ENCODE data around the gene F13A1.
A peak's percentile ranks its signal among the peaks of the same experiment; 100 is the strongest.
"Not testable (repeated sequence)": the region's sequence is repeated elsewhere in the genome, so short reads cannot be mapped to it uniquely, and the experiment has no call there.

The F13A1 gene

DNA sequence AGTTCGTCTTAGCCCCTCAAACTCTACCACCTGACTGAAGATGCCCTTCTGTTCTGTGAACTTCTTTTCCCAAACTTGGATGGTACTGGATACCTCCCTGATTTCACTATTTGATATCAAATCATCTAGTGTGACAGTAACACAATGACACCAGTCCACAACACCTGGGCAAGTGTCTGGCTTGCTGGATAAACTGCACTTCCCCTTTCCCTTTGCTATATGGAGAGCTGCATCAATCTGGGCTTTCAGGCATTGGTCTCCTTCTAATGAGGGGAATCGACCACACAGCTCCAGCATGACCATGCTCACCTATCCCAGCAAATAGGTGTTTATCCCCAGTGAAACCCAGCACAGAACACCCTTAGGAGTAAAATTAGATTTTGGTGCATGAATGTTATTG is 3.1 kb downstream of the F13A1 start:
- DNase-seq, result no peak

DNA sequence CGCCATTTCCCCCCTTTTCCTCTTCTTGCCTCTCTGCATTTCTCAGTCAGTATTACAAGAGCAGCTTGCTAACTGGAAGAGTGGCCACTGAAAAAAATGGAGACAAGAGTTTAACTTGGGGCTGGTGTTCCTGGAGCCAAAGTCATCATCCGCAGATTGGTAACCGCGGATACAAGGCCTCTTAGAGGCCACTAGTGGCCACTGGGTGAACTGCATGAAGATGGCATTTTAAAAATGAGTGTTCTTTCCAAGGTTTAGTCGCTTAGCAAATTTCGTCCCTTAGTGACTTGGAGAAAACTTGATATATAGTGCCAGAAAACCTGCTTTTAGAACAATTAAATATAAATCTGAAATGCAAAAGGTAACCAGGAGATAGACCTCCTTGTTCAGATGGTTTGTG is 4.8 kb downstream of the F13A1 start:
- peak; percentile 37 for DNase-seq

DNA sequence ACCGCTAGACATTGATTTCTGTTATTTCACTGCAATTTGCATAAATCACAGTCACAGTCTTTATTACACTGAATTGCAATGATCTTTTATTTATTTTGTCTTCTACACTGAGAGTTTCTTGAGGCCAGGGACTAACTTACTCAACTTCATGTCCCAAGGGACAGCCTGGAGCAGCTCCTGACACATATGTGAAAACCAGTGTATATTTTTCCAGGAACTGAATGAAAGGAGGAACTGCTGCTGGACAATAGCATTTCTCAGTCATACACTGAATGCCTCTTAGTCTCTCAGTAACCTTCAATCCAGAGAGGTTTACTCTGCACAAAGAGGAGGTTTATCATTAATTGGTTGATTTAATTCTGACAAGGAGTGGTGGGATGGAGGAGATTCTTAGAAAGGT is 5.9 kb downstream of the F13A1 start:
- no peak for DNase-seq

DNA sequence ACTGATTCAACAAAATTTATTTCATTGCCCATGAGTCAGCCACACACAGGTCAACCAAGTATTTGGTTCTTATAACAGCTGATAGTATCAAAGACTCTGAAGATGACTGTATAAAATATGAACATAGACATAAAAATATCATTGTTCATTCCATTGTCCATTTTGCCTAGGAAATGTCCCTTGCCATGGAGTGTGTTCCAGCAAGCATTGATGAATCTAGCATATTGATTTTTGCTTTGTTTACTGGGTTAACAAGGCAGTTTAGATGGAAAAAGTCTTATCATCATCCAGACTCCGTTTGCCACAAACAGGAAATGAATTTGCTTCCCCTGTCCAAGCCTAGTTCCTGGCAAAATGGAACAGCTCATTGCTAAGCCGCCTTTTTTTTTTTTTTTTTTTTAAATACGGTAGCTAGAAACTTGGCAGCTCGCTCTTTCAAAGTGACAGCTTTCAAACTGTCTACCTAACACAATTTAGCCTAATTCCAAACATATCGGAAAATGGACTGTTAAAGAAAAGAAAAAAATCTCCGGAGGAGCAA is 7.5 kb downstream of the F13A1 start:
- DNase-seq, result no peak

DNA sequence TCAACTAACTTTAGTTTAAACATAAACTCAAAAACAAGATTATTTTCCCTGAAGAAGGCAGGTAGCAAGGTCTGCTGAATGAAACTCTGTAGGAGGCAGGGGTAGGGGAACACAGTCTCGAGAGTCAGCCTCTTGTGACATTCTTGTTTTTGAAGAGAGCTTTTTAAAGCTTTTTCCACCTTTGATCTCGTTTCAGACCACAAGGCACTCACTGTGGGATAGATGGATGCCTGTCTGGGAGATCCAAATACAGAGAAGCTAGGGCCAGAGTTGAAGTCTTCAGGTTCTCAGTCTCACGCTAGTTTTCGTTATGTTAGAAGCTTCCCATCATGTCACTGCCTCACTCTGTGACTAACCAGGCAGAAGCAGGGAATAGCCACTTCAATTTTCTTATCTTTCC is 14.9 kb downstream of the F13A1 start:
- no peak for DNase-seq

DNA sequence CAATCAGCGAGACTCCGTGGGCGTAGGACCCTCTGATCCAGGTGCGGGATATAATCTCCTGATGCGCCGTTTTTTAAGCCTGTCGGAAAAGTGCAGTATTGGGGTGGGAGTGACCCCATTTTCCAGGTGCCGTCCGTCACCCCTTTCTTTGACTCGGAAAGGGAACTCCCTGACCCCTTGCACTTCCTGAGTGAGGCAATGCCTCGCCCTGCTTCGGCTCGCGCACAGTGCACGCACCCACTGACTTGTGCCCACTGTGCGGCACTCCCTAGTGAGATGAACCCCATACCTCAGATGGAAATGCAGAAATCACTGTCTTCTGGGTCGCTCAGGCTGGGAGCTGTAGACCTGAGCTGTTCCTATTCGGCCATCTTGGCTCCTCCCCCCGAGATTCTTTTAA is 20.1 kb downstream of the F13A1 start:
- DNase-seq, result not testable (repeated sequence)

DNA sequence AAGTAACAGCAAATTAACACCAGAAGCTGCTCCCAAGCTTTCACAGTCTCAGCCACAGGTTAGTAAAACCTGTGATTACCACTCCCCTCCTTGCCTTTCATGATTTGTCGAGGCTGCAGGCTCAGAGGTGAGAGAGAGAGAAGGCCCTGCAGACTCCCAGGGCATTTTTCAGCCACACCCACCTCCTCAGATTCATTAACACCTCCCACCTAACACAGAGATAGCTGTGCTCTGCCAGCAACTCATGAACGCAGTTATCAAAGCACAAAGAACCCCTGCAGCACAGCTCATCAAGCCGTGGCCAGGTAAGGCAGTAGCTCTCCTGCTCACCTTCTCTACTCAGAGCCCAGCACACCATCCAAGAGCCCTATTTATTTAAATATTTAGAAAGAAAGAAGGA is 27.1 kb downstream of the F13A1 start:
- no peak for DNase-seq

DNA sequence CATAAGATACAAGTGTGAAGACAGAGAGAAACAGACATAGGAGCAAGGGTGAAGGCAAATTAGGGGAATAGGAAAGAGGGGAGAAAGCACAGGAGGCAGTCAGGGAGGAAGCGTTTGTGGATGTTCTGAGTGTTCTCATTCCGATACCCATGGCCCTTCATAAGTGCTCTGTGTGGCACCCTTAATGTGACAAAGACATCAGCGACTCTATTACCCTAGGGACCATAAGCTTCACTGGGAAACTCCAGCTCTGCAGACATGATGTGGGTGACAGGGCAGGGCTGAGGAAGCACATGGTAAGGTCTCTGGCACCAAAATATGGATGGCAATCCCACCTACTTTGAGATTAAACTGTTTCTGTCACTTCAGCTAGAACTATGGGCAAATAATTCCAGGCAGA is 33.0 kb downstream of the F13A1 start:
- no peak for DNase-seq

DNA sequence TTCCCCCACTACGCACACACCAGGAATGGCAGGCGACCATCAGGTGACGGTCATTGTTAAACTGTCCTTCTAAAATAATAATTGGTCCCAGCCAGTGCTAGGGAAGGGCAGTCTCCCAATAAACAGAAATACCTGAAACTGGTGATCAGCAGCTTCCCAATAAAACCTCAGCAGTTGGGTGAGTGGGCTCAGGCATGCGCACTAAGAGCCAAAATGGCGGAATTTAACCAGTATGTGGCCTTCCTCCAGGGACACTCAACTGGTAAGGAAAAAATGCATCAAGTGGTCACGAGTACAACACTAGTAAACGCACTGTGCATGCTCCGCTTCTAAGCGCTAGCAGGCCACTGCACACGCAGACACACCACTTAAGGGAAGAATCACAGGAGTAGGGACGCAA is 34.8 kb downstream of the F13A1 start:
- DNase-seq, result no peak

DNA sequence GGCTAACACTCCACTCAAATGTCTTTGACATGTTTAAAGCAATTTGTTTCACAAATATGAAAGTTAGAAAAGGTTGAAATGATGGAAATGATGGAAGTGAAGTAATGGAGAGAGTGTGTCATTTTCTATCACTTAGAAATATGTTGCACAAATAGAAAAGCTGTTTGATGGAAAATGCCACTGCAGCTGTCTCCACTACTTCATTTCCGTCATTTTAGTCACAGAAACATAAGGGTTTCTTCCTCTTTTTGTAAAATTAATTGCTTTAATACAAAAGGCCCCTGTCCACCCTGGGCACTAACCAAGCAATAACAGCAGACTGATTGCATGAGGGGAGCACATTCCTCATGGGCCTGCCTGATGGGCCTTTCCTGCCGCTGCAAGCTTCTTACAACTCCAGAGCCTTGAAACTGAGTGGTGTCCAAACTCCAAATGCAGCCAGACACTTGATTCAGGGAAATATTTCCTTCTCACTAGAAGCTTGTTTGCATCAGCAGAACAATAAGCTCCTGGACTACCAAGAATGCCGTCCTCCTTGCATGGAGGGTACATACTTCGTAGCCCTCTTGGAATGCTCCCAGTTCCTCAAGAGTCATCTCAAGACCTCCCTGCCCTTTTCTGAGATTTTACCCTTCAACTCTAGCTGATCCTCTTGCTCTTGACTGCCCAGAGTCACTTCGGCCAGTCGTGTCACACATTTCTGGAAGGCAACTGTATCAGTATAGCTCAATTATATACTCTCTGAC is 36.1 kb downstream of the F13A1 start:
- DNase-seq, result no peak

DNA sequence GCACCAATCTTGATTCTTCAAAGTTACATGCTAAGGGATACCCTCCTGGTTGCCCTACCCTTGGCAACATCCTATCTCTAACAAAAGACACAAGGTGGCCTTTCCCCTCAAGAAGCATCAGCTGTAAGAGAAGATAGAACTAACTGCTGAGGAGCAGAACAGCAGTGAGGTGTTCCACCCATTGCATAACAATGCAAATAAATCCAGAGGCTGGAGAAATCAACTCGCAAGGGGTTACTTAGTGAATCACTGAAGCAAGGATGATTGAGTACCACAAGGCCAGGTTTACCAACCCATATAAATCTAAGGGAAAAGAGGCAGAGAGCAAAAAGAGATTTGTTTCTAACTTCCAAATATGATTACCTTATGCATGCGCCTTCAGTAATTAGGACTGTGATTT is 36.7 kb downstream of the F13A1 start:
- no peak for DNase-seq

DNA sequence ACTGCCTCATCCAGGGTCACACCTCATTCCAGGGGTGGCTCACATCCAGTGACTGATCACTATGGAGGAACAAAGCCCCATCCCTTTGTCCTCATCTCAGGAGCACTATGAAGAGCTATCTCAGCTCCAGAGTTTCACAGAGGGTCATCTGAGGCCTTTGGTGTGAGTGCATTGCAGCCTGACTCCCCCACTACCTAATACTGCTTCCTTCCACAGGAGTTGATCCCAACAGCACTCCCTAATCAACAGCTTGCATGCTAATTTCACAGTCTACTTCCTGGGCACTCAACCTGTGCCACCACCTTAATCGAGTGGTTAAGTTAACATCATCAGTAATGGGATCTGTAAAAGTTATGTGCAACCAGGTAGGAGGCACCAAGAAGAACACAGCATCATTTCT is 37.7 kb downstream of the F13A1 start:
- DNase-seq, result no peak

DNA sequence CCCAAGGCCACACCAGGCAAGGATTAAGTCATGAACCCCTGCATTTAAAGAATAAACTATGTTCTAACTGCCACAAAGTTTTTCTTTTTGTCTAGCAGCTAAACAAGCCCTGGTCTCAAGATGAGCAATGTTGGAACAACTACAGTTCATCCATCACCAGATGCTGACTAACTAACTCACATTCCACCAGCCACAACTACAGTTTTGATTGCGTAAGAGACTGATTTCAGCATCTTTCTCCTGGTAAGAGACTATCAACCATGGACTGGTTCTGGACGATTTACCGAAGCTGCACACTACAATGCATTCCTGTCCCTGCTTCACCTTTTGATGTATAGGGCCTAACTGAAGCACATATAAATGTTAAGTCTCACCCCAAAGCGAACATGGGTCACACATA is 43.0 kb downstream of the F13A1 start:
- DNase-seq, result no peak

DNA sequence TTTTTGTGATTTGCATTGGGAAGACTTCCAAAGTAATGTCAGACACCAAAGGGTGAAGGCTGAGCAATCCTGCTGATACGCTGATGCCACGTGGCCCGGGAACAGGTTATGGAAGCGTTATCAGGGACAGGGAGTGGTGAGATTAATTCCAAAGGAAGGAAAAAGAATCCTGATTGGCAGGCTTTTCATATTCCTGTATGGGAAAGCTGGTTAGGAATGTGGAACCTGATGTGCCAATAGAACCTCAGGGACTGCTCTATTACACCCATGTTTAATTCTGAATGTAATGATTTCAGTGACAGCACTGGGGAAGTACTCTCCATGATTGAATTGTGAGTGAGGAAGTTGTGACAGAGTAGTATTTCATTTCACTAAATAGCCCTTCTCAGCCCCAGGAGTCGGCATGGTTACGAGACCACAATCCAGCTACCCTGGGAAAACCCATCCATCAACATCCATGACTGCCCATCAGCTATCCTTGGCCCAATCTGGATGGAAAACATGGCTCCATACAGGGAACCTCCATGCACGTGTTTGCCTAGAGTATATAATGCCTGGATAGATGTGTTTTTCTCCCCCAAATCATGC is 49.4 kb downstream of the F13A1 start:
- no peak for DNase-seq

DNA sequence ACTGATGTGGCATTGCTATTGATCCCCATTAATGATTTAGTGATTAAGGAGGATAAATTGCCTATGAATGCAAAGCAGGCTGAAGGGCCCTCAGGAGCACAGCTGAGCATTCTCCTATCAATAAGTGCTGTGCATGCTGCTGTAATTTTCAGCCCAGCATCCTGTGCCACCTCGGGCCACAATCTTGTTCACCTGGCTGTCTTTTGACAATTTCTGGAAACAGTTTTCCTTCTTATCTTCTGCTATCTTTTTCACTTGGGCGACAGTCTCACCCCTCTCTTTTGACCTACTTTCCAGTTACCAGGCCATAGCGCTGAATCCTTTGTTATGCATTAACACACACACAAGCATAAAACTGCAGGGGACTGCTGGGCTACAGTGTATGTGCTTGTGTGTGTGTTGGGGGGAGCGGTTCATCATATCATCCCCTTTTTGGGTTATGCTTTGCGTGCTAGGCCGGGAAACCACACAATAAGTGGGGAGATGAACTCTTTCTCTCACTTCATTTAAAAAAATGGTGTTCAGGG is 60.2 kb downstream of the F13A1 start:
- DNase-seq, result no peak

DNA sequence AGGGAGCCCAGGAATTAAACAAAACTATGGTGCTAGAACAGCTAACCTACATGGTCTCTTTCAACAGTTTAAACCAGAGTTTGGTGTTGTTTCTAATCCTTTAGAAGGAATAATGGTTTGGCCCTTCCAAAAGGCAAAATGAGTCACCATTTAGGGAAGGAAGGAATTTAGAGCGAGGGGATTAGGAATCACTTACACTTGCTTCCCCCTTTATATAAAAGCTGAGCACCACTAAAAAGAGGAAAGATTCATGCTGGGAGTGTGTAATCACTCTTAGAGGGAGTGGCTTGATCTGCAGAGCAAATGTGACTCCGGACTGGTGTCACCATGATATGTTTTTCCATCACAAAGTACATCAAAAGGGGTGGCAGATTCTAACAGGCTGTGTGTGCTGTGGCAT is 63.6 kb downstream of the F13A1 start:
- no peak for DNase-seq

DNA sequence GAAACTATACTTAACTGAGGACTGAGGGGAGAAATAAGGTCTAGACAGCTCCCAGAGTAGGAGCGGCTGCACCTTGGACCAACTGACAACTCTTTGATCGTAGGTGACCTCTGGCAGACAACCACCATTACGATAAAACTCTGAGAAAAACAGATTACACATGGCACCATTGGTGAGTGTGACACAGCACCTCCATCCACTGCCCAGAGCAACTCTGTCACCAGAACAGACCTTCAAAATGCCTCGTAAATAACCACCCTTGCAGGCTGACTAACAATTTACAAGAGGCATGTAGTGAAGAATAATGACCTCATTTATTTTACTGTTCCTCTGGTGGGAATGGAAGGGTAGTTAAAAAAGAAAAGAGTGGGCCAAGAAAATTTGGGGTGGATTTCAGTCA is 64.2 kb downstream of the F13A1 start:
- DNase-seq, result no peak

DNA sequence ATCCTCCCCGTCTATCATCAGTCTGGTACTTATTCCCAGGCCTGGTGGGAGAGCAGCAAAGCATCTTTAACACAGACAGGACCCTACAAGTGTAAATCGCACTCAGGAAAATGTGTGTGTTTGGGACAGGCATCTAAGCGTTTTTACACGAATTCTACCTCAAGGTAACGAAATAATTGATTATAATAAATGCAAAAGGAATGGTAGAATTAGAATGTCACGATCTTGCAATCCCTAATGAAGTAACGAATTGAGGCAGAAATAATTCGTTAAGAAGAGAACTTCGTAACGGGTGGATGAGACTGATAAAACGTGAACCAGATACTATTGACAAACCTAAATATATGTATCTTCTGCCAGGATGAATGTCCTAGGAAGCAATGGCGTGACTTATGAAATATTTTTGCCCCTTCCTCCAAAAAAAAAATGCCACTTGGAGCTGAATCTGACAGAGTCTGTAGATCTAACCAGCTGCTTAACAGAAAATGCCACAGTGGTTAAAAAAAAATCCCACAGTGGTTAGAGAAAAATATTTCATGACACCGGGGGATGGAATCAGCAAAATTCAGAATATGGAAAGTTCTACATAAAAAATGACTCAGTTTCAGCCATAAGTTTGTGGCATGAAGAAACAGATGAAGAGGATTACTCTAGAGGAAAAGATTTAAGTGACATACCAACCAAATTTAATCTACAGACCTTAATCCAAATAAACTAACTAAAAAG is 68.7 kb downstream of the F13A1 start:
- no peak for DNase-seq

DNA sequence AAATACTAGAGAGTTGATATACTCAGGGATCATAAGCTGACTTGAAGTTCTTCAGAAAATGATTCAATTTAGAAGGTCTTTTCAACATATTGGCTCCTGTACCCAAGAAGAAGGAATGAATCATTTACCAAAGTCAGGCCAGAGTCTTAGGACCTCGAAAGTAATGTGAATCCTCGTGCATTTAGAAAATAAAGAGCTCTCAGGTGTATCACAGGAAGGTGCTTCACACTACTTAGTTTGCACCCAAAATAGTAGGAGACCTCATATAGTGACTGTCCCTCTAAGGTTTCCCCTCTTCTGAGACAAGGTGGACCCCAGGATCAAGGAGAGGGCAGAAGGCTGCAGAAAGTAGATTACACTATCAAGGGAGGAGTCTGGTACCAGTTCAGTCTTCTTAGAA is 71.8 kb downstream of the F13A1 start:
- DNase-seq, result no peak

DNA sequence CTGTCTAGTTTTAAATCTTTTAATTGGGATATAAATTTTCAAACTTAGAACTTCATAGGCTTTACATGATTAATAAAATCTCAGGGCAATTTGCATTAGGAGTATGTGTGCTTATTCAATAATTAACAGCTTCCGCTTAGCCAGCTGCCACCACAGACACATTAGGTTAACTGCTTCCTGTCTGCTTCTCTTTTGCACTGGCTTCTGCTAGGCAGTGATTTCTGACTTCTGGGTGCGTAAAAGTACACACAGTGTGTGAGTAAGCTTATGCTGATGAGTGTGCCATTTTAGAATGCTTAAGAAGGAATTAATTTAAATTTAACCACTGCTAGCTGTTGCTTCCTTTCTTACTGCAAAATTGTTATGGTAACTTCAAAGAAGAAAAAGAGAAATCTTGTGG is 73.9 kb downstream of the F13A1 start:
- no peak for DNase-seq

DNA sequence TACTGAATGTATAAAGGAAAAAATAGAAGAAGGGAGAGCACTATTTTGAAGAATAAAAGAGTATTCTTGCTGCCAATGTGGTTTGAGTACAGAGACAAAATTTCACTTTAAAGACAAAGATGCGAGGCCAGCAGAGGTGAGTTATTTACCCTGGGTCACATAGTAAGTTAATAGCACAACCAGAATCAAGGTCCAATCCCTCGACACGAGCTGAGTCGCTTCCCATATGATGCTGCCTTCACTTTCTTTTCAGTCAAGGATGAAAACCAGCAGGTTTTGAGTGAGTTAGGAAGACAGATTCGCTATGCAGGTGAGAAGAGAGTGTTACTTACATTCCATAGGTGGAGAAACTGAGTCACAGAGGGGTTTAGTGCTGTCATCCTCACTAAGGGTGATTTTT is 75.8 kb downstream of the F13A1 start:
- DNase-seq, result no peak

DNA sequence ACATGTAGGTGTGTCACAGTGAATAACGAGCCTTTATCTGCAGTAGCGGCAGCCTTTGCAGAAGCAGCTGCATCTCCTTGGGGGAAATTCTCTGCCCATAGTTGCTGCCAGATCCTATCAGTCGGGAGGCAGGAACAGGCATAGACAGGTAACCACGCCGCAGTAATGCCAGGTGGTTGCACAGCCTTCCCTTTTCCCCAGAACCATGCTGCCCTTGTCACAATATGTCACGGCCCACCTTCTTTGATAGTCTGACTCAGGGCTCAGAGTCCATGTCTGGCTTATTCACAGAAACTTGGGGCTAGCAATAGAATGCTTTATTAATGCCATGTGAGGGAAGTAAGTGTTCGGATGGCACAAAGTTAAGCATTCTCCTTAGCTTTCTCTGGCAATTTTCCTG is 76.6 kb downstream of the F13A1 start:
- no peak for DNase-seq

DNA sequence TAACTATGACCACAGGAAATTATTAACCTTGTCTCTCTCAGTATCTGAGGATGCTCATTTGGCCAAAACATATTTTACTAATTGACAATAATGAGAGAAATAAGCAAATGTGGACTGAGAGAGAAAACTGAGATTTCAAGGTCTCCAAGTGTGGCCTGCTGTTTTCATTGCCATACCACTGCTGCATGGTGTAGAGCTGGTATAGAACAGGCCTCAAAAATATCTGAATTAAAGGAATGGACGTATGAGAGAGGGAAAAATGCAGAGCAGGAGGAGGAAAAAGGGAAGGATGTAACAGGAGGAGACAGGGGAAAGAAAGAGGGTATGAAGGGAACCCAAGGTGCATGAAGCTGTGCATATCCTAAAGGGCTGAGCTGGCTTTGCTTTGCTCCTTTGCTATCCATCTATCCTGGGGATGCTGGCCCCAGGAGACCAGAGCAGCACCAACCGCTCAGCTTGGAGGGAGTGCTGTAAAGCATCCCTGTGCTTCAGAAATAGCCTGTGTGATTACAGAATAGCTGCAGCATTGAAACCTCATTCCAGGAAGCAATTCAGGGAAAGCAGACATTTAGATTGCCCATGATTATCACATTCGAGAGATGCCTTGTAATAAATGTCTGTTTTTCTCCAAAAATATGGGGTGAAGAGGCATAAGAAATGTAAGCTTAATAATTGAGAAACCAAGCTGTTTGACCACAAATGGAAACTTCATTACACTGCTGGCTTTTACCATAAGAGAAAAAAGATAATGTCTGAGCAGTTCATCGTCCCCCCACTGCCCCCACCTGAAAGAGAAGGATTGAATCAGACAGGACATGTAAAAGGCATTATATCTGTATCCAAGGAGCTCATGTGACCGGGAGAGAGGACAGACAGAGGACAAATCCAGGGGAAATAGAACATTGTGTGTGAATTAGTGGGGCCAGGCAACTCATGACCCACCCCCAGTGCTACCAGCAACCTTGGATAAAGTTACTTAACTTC is 80.6 kb downstream of the F13A1 start:
- no peak for DNase-seq
